ENCODE results near the gene HLA-DMA.

The HLA-DMA gene

GRCh38 chr6:32950010-32950409, 2.9 kb downstream of the HLA-DMA start:
- Histone ChIP-seq H3K4me3 (ENCODE audit: low read depth in 1 of 2, low read length in 1 of 2) (no peak overlapping the region), H3K27me3 (no peaks in the 10 kb centered on the region), H3K9me3 (no peaks in the 10 kb centered on the region), H3K36me3 (no peaks in the 10 kb centered on the region), H3K4me1 (ENCODE audit: control insufficient read depth in 1 of 2, insufficient read depth in 1 of 2, low read depth in 1 of 2, low read length in 1 of 2) (peaks cover 20 to 27% of the 10 kb centered on the region in 2 experiments), H3K27ac (no peak overlapping the region)
- no peak for TF ChIP-seq CTCF (IDR thresholded peaks at IDR 0.05)

GRCh38 chr6:32949113-32949512, 3.8 kb downstream of the HLA-DMA start:
- no peaks in the 10 kb centered on the region for H3K27me3 ChIP-seq
- H3K4me3 ChIP-seq (ENCODE audit: low read depth in 1 of 2, low read length in 1 of 2), result no peak overlapping the region
- no peak for TF ChIP-seq CTCF (IDR thresholded peaks at IDR 0.05)
- H3K9me3 ChIP-seq, result no peaks in the 10 kb centered on the region
- no peaks in the 10 kb centered on the region for H3K36me3 ChIP-seq
- H3K4me1 ChIP-seq (ENCODE audit: control insufficient read depth in 1 of 2, insufficient read depth in 1 of 2, low read depth in 1 of 2, low read length in 1 of 2), result peaks cover 29 to 36% of the 10 kb centered on the region in 2 experiments
- H3K27ac ChIP-seq, result no peak overlapping the region

GRCh38 chr6:32947552-32948465, 5.1 kb downstream of the HLA-DMA start:
- Histone ChIP-seq H3K27me3 (no peaks in the 10 kb centered on the region), H3K4me1 (ENCODE audit: control insufficient read depth in 1 of 2, insufficient read depth in 1 of 2, low read depth in 1 of 2, low read length in 1 of 2) (peaks cover 36 to 38% of the 10 kb centered on the region in 2 experiments), H3K9me3 (no peaks in the 10 kb centered on the region), H3K27ac (no peak overlapping the region), H3K36me3 (no peaks in the 10 kb centered on the region), H3K4me3 (ENCODE audit: low read depth in 1 of 2, low read length in 1 of 2) (no peak overlapping the region)
- TF ChIP-seq CTCF (IDR thresholded peaks at IDR 0.05), result peak; percentile 70

- no peaks in the 10 kb centered on the region for H3K27me3 ChIP-seq
- H3K36me3 ChIP-seq, result no peaks in the 10 kb centered on the region
- no peak for TF ChIP-seq CTCF (IDR thresholded peaks at IDR 0.05)
- no peak overlapping the region for H3K4me3 ChIP-seq (ENCODE audit: low read depth in 1 of 2, low read length in 1 of 2)
- H3K9me3 ChIP-seq, result no peaks in the 10 kb centered on the region
- H3K4me1 ChIP-seq (ENCODE audit: control insufficient read depth in 1 of 2, insufficient read depth in 1 of 2, low read depth in 1 of 2, low read length in 1 of 2), result peaks cover 33% of the 10 kb centered on the region in 2 experiments
- no peak overlapping the region for H3K27ac ChIP-seq
Observed at GRCh38 chr6:32946893-32947292, 6.0 kb downstream of the HLA-DMA start.

- peak overlapping the region; percentile 95 for H3K27ac ChIP-seq
- no peak for TF ChIP-seq CTCF (IDR thresholded peaks at IDR 0.05)
- no peaks in the 10 kb centered on the region for H3K27me3 ChIP-seq
- H3K36me3 ChIP-seq, result no peaks in the 10 kb centered on the region
- H3K4me1 ChIP-seq (ENCODE audit: control insufficient read depth in 1 of 2, insufficient read depth in 1 of 2, low read depth in 1 of 2, low read length in 1 of 2), result peaks cover 41% of the 10 kb centered on the region in 2 experiments
- H3K4me3 ChIP-seq (ENCODE audit: low read depth in 1 of 2, low read length in 1 of 2), result no peak overlapping the region
- no peaks in the 10 kb centered on the region for H3K9me3 ChIP-seq
Observed at GRCh38 chr6:32945953-32946352, 6.9 kb downstream of the HLA-DMA start.
